ENCODE results near the gene CEP295NL.
"Not testable (repeated sequence)": the region's sequence is repeated elsewhere in the genome, so short reads cannot be mapped to it uniquely, and the experiment has no call there.

Gene CEP295NL

DNA sequence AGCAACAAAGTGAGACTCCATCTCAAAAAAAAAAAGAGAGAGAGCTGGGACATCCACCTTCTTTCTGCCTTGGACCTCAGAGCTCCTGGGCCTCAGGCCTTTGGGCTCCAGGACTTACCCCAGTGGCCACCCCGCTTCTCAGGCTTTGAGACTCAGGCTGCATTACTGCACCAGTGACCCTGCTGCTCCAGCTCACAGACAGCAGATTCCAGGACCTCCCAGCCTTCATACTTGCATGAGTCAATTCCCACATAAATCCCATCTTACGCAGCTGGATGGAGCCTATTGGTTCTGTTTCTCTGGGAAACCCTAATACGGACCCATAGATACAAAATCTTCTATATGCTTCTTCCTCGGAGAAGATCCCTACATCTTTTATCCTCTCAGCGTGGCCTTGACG lies 2.1 kb upstream of the CEP295NL start:
- no peak for DNase-seq (ENCODE audit: low spot score)

- no peak for DNase-seq (ENCODE audit: low spot score)
These were observed 1.4 kb upstream of the CEP295NL start for GRCh38 chr17:78904371-78904770.

DNA sequence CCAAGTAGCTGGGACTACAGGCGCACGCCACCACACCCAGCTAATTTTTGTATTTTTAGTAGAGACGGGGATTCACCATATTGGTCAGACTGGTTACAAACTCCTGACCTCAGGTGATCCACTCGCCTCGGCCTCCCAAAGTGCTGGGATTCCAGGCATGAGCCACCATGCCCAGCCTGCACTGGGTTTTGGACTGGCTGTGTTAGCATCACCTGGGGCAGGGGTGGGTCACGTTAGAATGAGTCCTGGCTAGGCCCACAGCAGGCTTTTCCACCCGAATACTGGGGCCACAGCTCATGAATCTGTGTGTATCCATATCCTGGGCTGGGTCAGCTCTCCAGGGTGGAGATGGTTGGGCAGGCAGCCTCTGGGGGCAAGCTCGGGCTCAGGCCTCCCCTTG lies 770 bp downstream of the CEP295NL start:
- not testable (repeated sequence) for DNase-seq (ENCODE audit: low spot score)

DNA sequence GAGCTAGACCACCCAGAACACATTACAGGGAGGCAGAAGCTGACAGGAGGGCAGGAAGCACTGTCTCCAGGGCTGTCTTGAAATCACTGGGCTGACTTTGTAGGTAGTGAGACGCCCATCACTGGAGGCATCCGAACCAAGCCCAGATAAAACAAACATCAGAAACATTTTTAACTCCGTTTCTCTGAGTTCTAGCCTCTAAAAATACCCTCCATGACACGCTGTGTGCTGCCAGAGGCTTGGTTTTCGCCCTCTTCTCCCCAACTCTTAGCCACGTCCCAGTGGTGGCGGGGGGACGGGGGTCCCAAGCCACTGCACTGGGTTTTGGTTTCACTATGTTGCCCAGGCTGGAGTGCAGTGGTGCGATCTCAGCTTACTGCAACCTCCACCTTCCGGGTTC lies 1.2 kb downstream of the CEP295NL start:
- DNase-seq (ENCODE audit: low spot score): no peak

GRCh38 chr17:78900816-78901215 lies 2.2 kb downstream of the CEP295NL start:
- DNase-seq (ENCODE audit: low spot score): no peak

GRCh38 chr17:78899361-78900260 lies 3.4 kb downstream of the CEP295NL start:
- peak; percentile 66 for DNase-seq (ENCODE audit: low spot score)

GRCh38 chr17:78898947-78899346 lies 4.1 kb downstream of the CEP295NL start:
- no peak for DNase-seq (ENCODE audit: low spot score)

DNA sequence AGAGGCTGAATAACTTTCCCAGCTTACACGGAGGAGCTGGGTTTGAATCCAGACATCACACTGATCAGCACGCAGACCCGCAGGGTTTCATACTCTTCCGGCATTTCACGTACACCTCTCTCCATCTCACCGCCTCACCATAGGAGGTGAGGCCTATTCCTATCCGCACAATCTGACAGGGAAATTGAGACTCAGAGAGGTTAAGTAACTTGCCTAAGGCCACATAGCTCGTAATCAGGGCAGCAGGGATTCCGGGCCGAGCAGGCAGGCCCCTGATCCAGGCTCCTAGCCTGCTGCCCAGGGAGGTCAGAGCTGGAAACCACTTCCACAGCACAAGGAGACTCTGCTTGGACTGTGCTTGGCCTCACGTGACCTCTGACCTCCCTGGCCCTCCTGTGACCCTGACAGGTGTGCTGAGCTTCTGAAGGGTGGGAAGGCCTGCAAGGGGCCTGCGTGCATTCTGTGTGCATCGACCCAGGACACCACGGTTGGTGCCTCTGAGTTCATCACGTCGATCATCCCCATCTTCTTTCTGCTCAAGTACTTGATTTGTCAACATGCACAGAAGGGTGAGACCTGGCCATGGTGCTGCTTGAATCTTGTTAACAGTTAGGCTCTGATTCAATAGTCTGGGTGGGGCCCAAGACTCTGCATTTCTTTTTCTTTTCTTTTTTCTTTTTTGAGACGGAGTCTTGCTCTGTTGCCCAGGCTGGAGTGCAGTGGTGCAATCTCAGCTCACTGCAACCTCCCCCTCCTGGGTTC lies 4.7 kb downstream of the CEP295NL start:
- no peak for DNase-seq (ENCODE audit: low spot score)

- no peak for DNase-seq (ENCODE audit: low spot score)
These were observed 5.3 kb downstream of the CEP295NL start for GRCh38 chr17:78897664-78898047.

DNA sequence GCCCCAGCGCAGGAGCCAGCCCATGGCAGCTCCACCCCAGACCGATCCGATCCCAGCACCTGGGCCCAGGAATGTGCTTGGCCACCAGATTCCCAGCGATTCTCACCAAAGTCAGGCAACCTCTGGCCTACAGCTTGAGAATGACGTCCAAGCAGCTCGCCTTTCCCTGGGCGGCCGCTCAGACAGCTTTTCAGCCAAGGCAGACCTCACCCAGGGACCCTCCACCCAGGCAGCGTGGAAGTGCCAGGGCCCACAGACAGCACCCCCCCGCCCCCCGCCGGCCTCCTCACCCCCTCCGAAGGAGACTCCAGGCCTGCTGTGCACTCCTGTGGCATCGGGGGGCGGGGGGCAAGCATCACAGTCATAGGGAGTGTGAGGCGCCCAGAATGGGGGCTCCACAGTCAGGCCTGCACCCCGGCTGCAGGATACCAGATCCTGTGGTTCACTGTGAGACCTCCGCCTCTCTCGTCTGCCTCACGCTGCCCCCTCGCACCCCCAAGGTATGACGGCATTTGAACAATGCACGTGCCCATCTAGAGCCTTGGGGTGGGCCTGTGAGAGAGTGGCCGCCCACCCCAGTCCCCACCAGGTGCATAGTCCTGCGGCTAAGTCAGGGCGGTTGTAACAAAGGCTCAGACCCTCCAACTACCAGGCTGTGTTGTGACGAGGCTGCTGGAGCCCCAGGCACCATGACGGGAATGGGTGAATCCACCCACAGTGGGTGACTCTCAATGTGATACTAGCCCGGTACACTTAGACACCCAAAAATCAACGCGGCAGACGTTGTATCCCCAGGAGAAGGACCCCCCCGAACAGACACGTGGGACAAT lies 6.0 kb downstream of the CEP295NL start:
- no peak for DNase-seq (ENCODE audit: low spot score)

DNA sequence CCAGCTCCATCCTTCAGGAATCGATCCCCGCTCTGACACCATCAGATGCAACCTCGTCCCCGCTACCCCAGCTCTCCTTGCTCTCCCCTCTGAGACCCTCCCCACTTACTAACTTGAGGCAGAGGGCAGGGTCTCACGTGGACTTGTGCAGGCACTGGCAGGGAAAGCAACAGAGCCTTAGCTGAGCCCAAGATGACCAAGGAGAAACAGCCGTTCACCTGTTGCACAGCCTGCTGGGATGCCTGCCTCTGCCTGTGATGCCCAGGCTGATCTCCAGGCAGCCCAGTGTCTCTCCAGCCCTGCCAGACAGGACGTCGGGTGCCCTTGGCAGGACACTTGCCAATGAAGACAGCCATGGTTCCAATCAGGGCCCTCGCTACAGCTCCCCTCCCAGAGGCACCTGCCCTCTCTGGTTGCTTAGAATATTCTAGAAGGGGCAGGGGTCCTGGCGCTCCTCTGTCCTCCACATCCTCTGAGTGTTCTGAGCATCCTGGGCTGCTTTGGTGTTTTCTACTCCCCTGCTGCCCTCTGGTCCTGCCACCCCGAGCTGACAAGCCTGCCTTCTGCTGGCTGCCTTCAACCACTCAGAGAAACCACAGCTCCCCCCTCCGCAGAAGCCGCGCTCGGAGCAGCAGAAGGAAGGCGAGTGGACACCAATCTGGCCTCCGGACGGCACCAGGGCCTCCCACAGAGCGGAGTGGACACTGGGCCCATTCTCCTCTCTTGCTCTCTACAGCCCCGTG lies 6.7 kb downstream of the CEP295NL start:
- peak; percentile 90 for DNase-seq (ENCODE audit: low spot score)

DNA sequence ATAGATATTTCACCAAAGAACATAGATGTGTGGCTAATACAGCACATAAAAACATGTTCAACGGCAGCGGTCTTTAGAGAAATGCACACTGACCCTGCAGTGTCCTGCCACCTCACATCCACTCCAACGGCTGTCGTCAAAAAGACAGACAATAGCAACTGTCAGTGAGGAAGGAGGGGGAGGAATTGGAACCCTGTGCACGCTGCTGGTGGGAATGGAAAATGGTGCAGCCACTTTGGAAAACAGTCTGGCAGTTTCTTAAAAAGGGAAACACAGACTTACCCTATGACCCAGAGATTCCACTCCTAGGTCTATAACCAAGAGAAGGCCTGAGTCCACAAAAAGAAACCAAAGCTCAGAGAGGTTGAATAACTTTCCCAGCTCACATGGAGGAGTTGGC lies 7.7 kb downstream of the CEP295NL start:
- DNase-seq (ENCODE audit: low spot score): no peak

DNA sequence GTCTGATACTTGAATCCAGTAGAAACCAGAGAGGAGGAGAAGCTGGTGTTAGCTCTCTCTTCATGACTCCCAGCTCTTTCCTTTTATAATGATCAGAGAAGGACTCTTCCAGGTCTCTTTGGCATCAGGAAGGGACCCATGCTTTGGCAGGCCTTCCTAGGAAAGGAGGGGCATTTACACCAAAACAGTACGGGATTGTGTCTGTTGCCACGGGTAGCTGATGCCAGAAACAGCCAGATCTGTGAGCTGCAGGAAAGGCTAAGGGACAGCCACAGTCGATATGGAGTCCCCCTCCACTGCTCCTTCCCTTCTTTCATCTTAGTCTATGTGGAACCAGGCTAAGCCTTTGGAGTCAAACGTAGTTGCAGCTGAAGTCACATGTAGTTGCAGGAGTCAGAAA lies 9.3 kb downstream of the CEP295NL start:
- DNase-seq (ENCODE audit: low spot score): no peak

DNA sequence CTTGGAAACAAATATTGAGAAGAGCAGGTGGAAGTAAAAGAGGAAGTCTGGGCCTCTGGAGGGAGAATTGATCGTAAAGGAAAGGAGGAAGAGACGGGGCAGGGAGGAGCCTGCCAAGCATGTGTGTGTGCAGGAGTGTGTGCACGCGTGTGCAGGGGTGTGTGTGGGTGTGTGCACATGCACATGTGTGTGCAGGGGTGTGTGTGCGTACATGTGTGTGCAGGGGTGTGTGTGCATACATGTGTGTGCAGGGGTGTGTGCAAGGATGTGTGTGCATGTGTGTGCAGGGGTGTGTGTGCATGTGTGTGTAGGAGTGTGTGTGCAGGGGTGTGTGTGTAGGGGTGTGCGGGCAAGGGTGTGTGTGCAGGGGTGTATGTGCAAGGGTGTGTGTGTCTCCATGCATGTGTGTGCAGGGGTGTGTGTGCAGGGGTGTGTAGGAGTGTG lies 10.0 kb downstream of the CEP295NL start:
- no peak for DNase-seq (ENCODE audit: low spot score)

GRCh38 chr17:78892520-78892919 lies 10.5 kb downstream of the CEP295NL start:
- DNase-seq (ENCODE audit: low spot score): peak; percentile 83

DNA sequence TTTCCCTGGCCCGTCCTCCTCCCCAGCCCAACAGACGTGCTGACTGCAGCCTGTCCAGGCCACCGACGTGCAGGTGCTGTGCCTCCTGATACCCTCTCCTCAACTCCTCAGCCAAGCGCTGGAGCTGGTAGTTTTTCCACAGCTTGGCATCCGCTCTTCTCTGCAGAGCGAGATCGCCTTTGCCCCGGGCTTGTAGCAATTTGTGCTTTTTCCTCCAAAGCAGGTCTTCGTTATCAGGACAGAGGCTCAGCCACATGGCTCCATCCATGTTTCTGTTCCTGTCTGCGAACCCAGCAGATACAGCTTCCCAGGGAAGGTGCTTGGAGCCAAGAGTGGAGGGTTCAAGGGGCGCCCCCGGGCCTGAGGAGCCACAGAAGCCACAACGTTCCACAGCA lies 10.9 kb downstream of the CEP295NL start:
- no peak for DNase-seq (ENCODE audit: low spot score)

DNA sequence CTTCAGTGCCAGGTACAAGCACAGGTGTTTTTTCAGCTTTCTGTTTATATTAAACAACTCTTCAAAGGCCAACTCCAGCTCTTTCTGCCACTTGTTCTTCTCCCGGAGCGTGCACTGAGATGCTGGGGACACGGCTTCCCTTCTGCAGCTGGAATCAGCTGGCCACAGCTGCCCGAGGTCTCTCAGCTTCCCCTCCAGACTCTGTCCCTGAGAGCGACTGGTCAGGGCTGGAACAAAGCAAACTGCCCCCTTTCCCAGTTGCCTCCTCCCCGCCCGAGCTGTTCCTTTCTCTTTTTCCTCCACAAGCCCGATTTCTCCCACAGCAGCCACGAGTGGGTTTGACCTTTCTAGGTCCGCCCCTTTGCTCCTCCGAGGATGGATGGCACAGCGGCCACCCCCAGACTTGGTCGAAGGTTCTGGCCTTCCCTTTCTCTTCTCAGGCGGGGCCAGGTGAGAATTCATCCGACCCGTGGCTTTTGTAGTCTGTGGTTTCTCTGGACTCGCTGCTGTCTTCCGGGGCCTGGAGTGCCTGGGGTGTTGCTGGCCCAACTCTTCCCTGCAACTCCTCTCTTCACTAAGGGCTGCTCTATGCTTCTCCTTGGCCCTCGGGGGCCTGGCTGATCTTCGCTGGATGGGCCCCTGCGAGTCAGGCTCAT lies 11.5 kb downstream of the CEP295NL start:
- DNase-seq (ENCODE audit: low spot score): no peak

- DNase-seq (ENCODE audit: low spot score): no peak
These were observed 12.5 kb downstream of the CEP295NL start for GRCh38 chr17:78890498-78890897.

- not testable (repeated sequence) for DNase-seq (ENCODE audit: low spot score)
These were observed 12.9 kb downstream of the CEP295NL start for GRCh38 chr17:78890096-78890495.

- no peak for DNase-seq (ENCODE audit: low spot score)
These were observed 13.5 kb downstream of the CEP295NL start for GRCh38 chr17:78889531-78889930.

DNA sequence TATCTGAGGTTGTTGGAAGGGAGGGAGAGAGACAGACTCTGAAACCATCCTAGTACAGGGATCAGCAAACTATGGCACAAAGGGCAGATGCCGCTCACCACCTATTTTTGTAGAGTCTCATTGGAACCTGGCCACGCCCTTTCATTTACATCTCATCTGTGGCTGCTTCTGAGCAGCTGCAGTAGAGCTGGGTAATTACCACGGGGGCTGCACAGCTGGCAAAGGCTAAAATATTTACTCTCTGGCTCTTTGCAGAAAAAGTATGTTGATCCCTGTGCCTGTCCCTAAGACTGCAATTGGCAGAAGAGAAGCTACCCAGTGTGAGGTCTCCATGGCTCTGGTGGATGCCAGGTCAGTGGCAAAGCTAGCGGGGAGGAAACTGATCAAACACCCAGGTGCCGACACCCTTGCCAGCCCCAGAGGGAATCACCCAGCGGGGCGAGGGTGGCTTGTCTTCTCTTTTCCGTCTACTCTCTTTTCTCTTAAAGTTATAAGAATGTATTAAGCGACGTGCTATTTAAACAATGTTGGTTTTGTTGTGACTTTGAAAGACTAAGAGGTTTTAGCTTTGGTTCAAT lies 14.0 kb downstream of the CEP295NL start:
- DNase-seq (ENCODE audit: low spot score): no peak
